CD4-positive, alpha-beta T cell treated with Interleukin-15 for 1 hour (primary cell): ENCODE data around the gene NPIPA8.
"Not testable (repeated sequence)": the region's sequence is repeated elsewhere in the genome, so short reads cannot be mapped to it uniquely, and the experiment has no call there.

Experiments used
- DNase-seq: peaks from one replicate; pipeline ENCODE4 v3.0.0-alpha.2; 2020

The NPIPA8 gene

DNA sequence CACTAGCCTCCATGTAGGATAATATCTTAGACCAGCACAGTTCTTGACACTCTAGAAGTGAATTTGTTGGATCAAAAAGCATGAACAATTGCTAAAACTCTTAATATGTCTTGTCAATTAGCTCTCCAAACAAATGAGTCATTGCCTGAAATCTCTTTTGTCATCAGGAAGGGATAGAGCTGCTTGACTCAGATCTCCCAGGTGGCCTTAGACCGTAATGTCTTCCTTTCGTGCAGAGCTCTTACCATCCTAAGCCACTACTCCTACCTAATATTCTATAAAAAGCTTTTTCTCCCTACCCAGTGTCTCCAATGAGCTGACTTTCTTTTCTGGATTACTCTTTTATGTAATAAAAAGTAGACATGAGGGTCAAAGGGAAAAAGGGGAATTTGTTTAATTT lies 66.4 kb downstream of the NPIPA8 start:
- DNase-seq = not testable (repeated sequence)
